ENCODE data around the gene NUDT16L1. TPM values are rescaled to one million over a fixed set of nuclear protein-coding genes. Genes with fewer than 3 reads are reported as not detected.

The NUDT16L1 gene
- total and polyA plus RNA-seq, 2 of the 13 experiments (the other 11 are each of a cell fraction or from before 2014, with no cell fraction given), result 28.0 to 40.5 TPM

- no peak for TF ChIP-seq STAT6 (CRISPR knock-in tag; IDR thresholded peaks at IDR 0.05; ENCODE audit: borderline replicate concordance)
- TF ChIP-seq ZNF275 (CRISPR knock-in tag; IDR thresholded peaks at IDR 0.05; ENCODE audit: borderline replicate concordance), result 0 out of 2 replicates have a peak, but pooled peaks have one; percentile 46
- TF ChIP-seq PHF8 (CRISPR knock-in tag; IDR thresholded peaks at IDR 0.05), result peak; percentile 78
- TF ChIP-seq FOSL2 (CRISPR knock-in tag; IDR thresholded peaks at IDR 0.05), result no peak
- TF ChIP-seq CC2D1A (CRISPR knock-in tag; IDR thresholded peaks at IDR 0.05), result no peak
- no peak for TF ChIP-seq SNRNP70 (IDR thresholded peaks at IDR 0.05; ENCODE audit: low read depth, low read length)
- peak; percentile 84; the same call in 1 of the 2 replicates for TF ChIP-seq ZNF451 (CRISPR knock-in tag; IDR thresholded peaks at IDR 0.05)
- no peak for TF ChIP-seq ZNF639 (CRISPR knock-in tag; conservative IDR thresholded peaks at IDR 0.05)
- no peak for TF ChIP-seq ZBTB21 (CRISPR knock-in tag; IDR thresholded peaks at IDR 0.05)
- TF ChIP-seq FOXC1 (CRISPR knock-in tag; IDR thresholded peaks at IDR 0.05; ENCODE audit: borderline replicate concordance), result no peak
- TF ChIP-seq EP300 (IDR thresholded peaks at IDR 0.05; ENCODE audit: low read depth in 2 of 2, low read length in 2 of 2), result no peak
- TF ChIP-seq EP300 (CRISPR knock-in tag; IDR thresholded peaks at IDR 0.05; ENCODE audit: borderline replicate concordance), result no peak
- no peak for TF ChIP-seq MIER2 (CRISPR knock-in tag; IDR thresholded peaks at IDR 0.05)
- no peak; the same call in 1 of the 2 replicates for TF ChIP-seq ZBTB33 (CRISPR knock-in tag; IDR thresholded peaks at IDR 0.05)
Measured at GRCh38 chr16:4693296-4693955, at the start of gene NUDT16L1 (continued).

Measured in HepG2 (cell line).